OCI-LY3 (cell line): ENCODE results near the gene OPCML.

Source experiments
- H2AFZ ChIP-seq: fragments of 200-600, 300-600 bp; shearing (Covaris generic); 2 replicates; pipeline ENCODE4 v1.6.0; 2014; ENCODE audit warnings: antibody characterized with exemption, low read depth, low read length
- H3K27ac ChIP-seq: fragments of 200-600, 300-600 bp; sonication (generic); 2 replicates; pipeline ENCODE4 v1.5.1; 2014; ENCODE audit warnings: mild to moderate bottlenecking, low read length, moderate library complexity, mixed read lengths
- H3K27me3 ChIP-seq: fragments of 200-600, 300-600 bp; sonication (generic); 2 replicates; pipeline ENCODE4 v1.6.1; 2014; ENCODE audit warnings: low read depth, low read length, mixed read lengths
- H3K36me3 ChIP-seq: fragments of 200-600, 300-600 bp; sonication (generic); replicated peaks from 2 replicates; pipeline ENCODE3; 2014; ENCODE audit warnings: low read depth, low read length, mixed read lengths
- H3K4me1 ChIP-seq: fragments of 300-600, 200-600 bp; sonication (generic); 2 replicates; pipeline ENCODE4 v1.6.1; 2014; ENCODE audit warnings: low read length, mixed read lengths
- H3K4me2 ChIP-seq: fragments of 200-600, 300-600 bp; sonication (generic); 2 replicates; pipeline ENCODE4 v1.6.1; 2014; ENCODE audit warnings: low read length, mixed read lengths
- H3K4me3 ChIP-seq: fragments of 300-600, 200-600 bp; sonication (generic); 2 replicates; pipeline ENCODE4 v1.5.1; 2014; ENCODE audit warnings: antibody characterized with exemption, mild to moderate bottlenecking, low read length, moderate library complexity
- H3K79me2 ChIP-seq: fragments of 300-600, 200-600 bp; shearing (Covaris generic); 2 replicates; pipeline ENCODE4 v1.6.1; 2014; ENCODE audit warnings: mild to moderate bottlenecking, low read length, mixed read lengths
- H3K9ac ChIP-seq: fragments of 300-600, 200-600 bp; shearing (Covaris generic); 2 replicates; pipeline ENCODE4 v1.6.0; 2014; ENCODE audit warnings: mild to moderate bottlenecking, low read length, moderate library complexity
- H3K9me3 ChIP-seq: fragments of 200-600, 300-600 bp; shearing (Covaris generic); 2 replicates; pipeline ENCODE4 v1.6.1; 2014; ENCODE audit warnings: low read length, mixed read lengths; ENCODE audit not compliant: insufficient read depth
- H4K20me1 ChIP-seq: fragments of 200-600, 300-600 bp; sonication (generic); 2 replicates; pipeline ENCODE4 v1.6.1; 2016; ENCODE audit warnings: low read length, mixed read lengths; ENCODE audit not compliant: insufficient read depth
- EZH2phosphoT487 ChIP-seq: fragments of 200-600 bp; shearing (Covaris generic); IDR thresholded peaks from 2 replicates; pipeline ENCODE4 v1.6.1; 2018; ENCODE audit warnings: antibody characterized with exemption, mixed run types, low read depth
- TF ChIP-seq, protein P1 (sequence below): fragments of 200-600, 300-600 bp; sonication (generic); IDR thresholded peaks from 2 replicates; pipeline ENCODE4 v1.5.1; 2014; ENCODE audit warnings: antibody characterized with exemption, low read length, low read depth

Gene OPCML

DNA sequence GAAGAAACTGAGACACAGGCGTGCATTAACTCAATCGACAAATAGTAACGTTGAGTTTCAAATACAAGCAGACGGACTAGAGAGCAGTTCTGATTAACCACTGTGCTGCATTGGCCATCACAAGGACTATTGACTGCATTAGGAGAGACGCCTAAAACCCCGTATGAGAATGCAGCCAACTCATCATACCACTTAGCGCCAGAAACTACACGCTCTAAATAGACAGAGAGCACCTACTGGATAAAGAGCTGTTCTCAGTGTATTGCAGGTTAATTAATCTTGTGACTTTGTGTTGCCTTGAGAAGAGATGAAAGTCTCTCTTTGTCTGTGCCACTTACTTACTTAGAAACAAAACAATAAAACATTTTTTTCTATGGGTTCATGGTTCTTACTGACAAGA, 484.0 kb downstream of the OPCML start:
- Histone ChIP-seq H3K9me3 (no peaks in the 10 kb centered on the region), H3K4me2 (no peak overlapping the region), H3K27me3 (peaks cover 7% of the 10 kb centered on the region; the same call in 1 of the 2 replicates), H4K20me1 (no peaks in the 10 kb centered on the region), H3K79me2 (no peaks in the 10 kb centered on the region), H3K9ac (no peak overlapping the region), H2AFZ (no peak overlapping the region), H3K4me3 (no peak overlapping the region), H3K4me1 (no peaks in the 10 kb centered on the region), H3K27ac (no peak overlapping the region), H3K36me3 (no peaks in the 10 kb centered on the region)
- no peak for TF ChIP-seq EZH2phosphoT487
- TF ChIP-seq, protein P1, sequence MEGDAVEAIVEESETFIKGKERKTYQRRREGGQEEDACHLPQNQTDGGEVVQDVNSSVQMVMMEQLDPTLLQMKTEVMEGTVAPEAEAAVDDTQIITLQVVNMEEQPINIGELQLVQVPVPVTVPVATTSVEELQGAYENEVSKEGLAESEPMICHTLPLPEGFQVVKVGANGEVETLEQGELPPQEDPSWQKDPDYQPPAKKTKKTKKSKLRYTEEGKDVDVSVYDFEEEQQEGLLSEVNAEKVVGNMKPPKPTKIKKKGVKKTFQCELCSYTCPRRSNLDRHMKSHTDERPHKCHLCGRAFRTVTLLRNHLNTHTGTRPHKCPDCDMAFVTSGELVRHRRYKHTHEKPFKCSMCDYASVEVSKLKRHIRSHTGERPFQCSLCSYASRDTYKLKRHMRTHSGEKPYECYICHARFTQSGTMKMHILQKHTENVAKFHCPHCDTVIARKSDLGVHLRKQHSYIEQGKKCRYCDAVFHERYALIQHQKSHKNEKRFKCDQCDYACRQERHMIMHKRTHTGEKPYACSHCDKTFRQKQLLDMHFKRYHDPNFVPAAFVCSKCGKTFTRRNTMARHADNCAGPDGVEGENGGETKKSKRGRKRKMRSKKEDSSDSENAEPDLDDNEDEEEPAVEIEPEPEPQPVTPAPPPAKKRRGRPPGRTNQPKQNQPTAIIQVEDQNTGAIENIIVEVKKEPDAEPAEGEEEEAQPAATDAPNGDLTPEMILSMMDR: no peak

DNA sequence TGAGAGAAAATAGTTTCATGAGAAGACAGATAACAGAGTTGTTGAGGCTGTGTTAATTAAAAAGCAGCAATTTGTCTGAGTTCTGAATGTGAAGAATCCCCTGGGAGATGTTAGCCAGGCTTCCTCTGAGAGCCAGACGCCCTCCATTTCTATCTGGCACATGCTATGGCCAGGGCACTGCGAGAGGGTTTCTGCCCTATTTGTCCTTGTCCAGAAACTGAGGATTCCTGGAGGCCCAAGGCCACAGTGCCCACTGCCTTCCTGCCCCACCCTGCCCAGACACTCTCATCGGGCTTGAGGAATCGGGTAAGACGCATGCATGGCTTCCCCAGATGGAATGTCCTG, 484.6 kb downstream of the OPCML start:
- Histone ChIP-seq H3K4me2 (no peak overlapping the region), H2AFZ (no peak overlapping the region), H4K20me1 (no peaks in the 10 kb centered on the region), H3K27me3 (peaks cover 7% of the 10 kb centered on the region; the same call in 1 of the 2 replicates), H3K36me3 (no peaks in the 10 kb centered on the region), H3K4me1 (no peaks in the 10 kb centered on the region), H3K79me2 (no peaks in the 10 kb centered on the region), H3K27ac (no peak overlapping the region), H3K9ac (no peak overlapping the region), H3K9me3 (no peaks in the 10 kb centered on the region), H3K4me3 (no peak overlapping the region)
- TF ChIP-seq, protein P1: no peak
- TF ChIP-seq EZH2phosphoT487: no peak

- TF ChIP-seq EZH2phosphoT487: no peak
- TF ChIP-seq, protein P1: no peak
- Histone ChIP-seq H3K4me3 (no peak overlapping the region), H4K20me1 (no peaks in the 10 kb centered on the region), H3K4me1 (no peaks in the 10 kb centered on the region), H3K36me3 (no peaks in the 10 kb centered on the region), H3K79me2 (no peaks in the 10 kb centered on the region), H3K4me2 (no peak overlapping the region), H2AFZ (no peak overlapping the region), H3K27me3 (peaks cover 7% of the 10 kb centered on the region; the same call in 1 of the 2 replicates), H3K9me3 (no peaks in the 10 kb centered on the region), H3K27ac (no peak overlapping the region), H3K9ac (no peak overlapping the region)
Observed at GRCh38 chr11:133047036-133047770, 485.1 kb downstream of the OPCML start.

DNA sequence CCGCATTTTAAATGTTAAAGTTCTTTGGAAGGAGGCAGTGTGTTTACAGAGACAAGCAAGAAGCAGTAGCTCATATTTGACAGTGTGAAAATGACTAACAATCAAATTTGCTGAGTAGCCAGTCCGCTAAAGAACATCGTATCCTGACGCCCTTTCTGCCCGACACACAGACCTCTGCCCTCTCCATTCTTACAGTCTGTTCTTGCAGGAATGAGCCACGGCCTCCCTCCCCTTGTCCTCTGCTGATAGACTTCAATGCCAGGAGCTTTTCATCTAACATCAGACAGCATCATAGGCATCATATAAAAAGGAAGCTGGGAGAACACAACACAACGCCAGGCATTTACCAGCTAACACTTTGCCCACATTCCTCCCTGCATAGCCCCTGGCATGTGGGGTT, 486.0 kb downstream of the OPCML start:
- H3K4me1 ChIP-seq: no peaks in the 10 kb centered on the region
- no peak overlapping the region for H2AFZ ChIP-seq
- no peaks in the 10 kb centered on the region for H3K9me3 ChIP-seq
- TF ChIP-seq, protein P1: no peak
- TF ChIP-seq EZH2phosphoT487: no peak
- no peak overlapping the region for H3K27ac ChIP-seq
- no peaks in the 10 kb centered on the region for H3K79me2 ChIP-seq
- H3K36me3 ChIP-seq: no peaks in the 10 kb centered on the region
- H3K27me3 ChIP-seq: peaks cover 7% of the 10 kb centered on the region; the same call in 1 of the 2 replicates
- H4K20me1 ChIP-seq: no peaks in the 10 kb centered on the region
- H3K4me2 ChIP-seq: no peak overlapping the region
- no peak overlapping the region for H3K4me3 ChIP-seq
- no peak overlapping the region for H3K9ac ChIP-seq
